Skeletal muscle tissue (tissue), 4 donors: Measurements from ENCODE around the gene STARD13. TPM values are rescaled to one million over a fixed set of nuclear protein-coding genes. Genes with fewer than 3 reads are reported as not detected.

Experiments
- H3K27ac ChIP-seq: one replicate; pipeline ENCODE4 v1.7.0; 2013; ENCODE audit warnings: mild to moderate bottlenecking, low read depth, low read length, inconsistent platforms
- H3K27me3 ChIP-seq, 3 donors: one replicate each; pipeline ENCODE4 v1.7.0; 2013; ENCODE audit warnings: low read length in 3 of 3; ENCODE audit not compliant: control insufficient read depth in 3 of 3, insufficient read depth in 3 of 3
- H3K36me3 ChIP-seq, 3 donors: one replicate each; pipeline ENCODE4 v1.7.0; 2013; ENCODE audit warnings: low read length in 3 of 3; ENCODE audit not compliant: control insufficient read depth in 3 of 3, insufficient read depth in 3 of 3
- H3K4me1 ChIP-seq, 3 donors: one replicate each; pipeline ENCODE4 v1.7.0; 2013; ENCODE audit warnings: low read length in 3 of 3, mild to moderate bottlenecking in 3 of 3; ENCODE audit not compliant: control insufficient read depth in 3 of 3, insufficient read depth in 3 of 3
- H3K4me3 ChIP-seq, 3 donors: one replicate each; pipeline ENCODE4 v1.7.0; 2013; ENCODE audit warnings: low read length in 3 of 3
- H3K9ac ChIP-seq, 3 donors: one replicate each; pipeline ENCODE4 v1.7.0; 2013; ENCODE audit warnings: low read length in 3 of 3, mild to moderate bottlenecking in 3 of 3, moderate library complexity in 2 of 3, low read depth in 1 of 3
- H3K9me3 ChIP-seq, 3 donors: one replicate each; pipeline ENCODE4 v1.7.0; 2013; ENCODE audit warnings: low read length in 3 of 3; ENCODE audit not compliant: control insufficient read depth in 3 of 3
- total RNA-seq: library from RNA; depleted of rRNA; stranded (reverse); fragments of >200 nt; gene quantifications from one replicate; pipeline ENCODE4 v1.2.3, GENCODE V29; 2014
- donor health status: Osteomylitis.

STARD13 gene
- total RNA-seq, 1 donor from 2014 or later, result 30.3 TPM

DNA sequence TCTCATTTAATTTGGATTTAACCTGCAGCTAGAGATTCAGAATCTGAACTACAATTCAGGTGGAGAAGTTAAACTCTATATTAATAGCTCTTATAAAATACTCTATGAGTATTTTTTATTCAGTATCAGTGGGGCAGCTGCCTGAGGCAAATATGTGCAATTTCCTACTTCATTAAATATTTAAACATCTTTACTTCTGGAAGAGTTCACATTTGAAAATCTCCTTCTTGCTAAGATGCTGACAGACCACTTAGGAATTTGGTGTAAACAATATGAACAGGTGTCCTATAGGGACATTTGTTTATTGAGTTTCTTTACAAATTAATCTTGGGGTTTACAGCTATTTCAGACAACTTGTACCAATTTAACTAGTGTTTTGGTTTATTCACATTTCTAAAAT, 20.4 kb downstream of the STARD13 start:
- Histone ChIP-seq H3K27ac (no peak overlapping the region), H3K4me1 (peaks cover 12 to 25% (median 19%) of the 10 kb centered on the region in 3 donors), H3K36me3 (no peaks in the 10 kb centered on the region), H3K9me3 (no peaks in the 10 kb centered on the region), H3K27me3 (no peaks in the 10 kb centered on the region), H3K4me3 (no peak overlapping the region), H3K9ac (no peak overlapping the region)

DNA sequence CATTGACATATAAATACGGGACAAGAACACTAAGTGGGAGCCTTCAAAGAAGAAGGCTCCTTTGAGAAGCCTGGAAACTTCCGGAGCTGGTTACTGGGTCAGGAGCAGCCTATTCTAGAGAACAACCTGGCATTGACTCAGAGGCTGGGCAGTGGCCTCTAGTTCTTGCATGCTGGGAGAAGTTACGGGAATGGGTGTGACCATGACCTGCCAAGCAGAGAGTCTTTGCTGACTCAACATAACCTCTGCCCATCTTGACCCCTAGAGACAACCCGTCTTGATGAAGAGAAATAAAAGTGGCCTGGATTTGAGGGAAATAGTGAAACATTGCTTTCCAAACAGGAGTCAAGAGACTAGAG, 21.0 kb downstream of the STARD13 start:
- Histone ChIP-seq H3K4me1 (peaks cover 13 to 25% (median 19%) of the 10 kb centered on the region in 3 donors), H3K9me3 (no peaks in the 10 kb centered on the region), H3K27me3 (no peaks in the 10 kb centered on the region), H3K27ac (no peak overlapping the region), H3K9ac (no peak overlapping the region), H3K36me3 (no peaks in the 10 kb centered on the region), H3K4me3 (no peak overlapping the region)

DNA sequence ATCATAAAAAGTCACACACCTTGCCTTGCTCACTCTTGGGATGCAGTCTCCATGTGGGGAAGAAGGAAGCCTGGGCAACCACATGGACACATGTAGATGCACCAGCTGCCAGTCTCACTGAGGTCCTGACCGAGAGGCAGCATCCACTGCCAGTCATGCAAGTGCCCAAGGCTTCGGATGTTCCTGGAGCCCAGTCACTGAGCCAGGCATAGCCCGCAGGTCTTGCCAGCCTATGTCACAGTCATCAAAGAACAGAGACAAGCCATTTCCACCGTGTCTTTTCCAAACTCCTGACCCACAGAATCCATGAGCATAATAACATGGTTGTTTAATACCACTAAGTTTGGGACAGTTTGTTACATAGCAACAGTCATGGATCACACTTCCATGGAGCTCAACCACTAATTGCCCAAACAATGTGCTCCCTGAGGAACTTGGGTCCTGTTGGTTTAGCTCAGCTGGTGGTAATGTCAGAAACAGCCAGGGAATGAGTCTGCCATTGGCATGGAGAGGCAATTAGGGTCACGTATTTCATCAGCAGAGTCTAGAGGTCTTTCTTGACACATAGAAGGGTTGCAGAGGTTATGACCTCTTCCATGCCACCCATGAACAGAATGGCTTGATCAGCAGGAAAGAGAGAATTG, 21.5 kb downstream of the STARD13 start:
- no peak overlapping the region for H3K4me3 ChIP-seq
- peaks cover 13 to 25% (median 19%) of the 10 kb centered on the region in 3 donors for H3K4me1 ChIP-seq
- H3K27ac ChIP-seq, result no peak overlapping the region
- no peaks in the 10 kb centered on the region for H3K36me3 ChIP-seq
- H3K27me3 ChIP-seq, result no peaks in the 10 kb centered on the region
- no peak overlapping the region for H3K9ac ChIP-seq
- no peaks in the 10 kb centered on the region for H3K9me3 ChIP-seq

DNA sequence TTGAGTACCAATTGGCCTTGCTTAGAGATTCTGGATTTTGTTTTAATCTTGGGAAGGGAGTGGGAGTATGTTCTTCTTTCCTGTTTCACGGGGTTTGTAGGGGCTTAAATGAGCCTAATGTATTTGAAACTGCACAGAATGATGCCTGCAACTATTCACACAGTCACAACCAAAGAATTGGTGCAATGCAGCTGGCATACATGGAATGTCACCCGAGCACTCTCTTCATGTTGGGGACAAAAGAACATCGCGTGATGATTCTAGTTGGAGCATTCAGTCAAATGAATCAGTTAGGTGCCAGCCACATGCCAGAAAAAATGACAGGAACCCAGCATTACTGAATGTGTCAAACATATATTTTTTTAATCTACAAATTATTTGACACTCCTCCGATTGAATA, 22.1 kb downstream of the STARD13 start:
- Histone ChIP-seq H3K4me1 (peaks cover 13 to 25% (median 19%) of the 10 kb centered on the region in 3 donors), H3K27me3 (no peaks in the 10 kb centered on the region), H3K9ac (no peak overlapping the region), H3K4me3 (no peak overlapping the region), H3K9me3 (no peaks in the 10 kb centered on the region), H3K27ac (no peak overlapping the region), H3K36me3 (no peaks in the 10 kb centered on the region)

DNA sequence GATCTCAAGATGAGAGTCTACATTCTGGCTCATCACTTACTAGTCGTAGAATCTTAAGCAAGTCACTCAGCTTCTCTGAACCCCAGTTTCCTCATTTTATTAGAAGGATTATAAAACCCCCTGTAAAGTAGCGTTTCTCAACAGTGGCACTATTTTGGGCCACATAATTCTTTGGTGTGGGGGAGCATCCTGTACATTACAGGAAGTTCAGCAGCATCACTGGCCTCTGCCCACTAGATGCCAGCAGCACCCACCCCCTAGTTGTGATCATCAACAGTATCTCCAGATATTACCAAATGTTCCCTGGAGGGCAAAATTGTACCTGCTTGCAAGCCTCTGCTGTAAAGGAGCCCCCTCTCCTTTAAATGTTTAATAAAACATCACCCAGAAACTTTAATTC, 22.6 kb downstream of the STARD13 start:
- H3K9ac ChIP-seq, result no peak overlapping the region
- H3K9me3 ChIP-seq, result no peaks in the 10 kb centered on the region
- H3K36me3 ChIP-seq, result no peaks in the 10 kb centered on the region
- H3K4me3 ChIP-seq, result no peak overlapping the region
- no peaks in the 10 kb centered on the region for H3K27me3 ChIP-seq
- no peak overlapping the region for H3K27ac ChIP-seq
- peaks cover 13 to 25% (median 19%) of the 10 kb centered on the region in 3 donors for H3K4me1 ChIP-seq

DNA sequence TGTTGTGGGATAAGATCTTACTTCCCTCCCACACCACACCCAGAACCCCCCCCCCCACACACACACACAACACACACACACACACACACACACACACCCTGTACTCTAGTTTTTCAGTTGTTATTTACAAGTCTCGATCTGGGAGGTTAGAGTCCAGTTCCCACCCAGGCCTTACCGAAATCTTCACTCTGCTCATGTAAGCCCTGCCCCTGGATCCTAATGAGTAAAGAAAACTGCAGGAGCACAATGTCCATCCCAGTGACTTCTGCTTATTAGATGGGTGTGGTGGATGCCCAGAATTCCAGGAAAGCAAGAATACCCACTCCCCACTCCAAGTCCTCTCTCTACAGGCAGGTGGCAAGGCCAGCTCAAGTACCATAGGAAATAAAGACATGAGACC, 23.0 kb downstream of the STARD13 start:
- no peaks in the 10 kb centered on the region for H3K36me3 ChIP-seq
- no peaks in the 10 kb centered on the region for H3K9me3 ChIP-seq
- peaks cover 13 to 25% (median 19%) of the 10 kb centered on the region in 3 donors for H3K4me1 ChIP-seq
- H3K4me3 ChIP-seq, result no peak overlapping the region
- no peak overlapping the region for H3K9ac ChIP-seq
- no peak overlapping the region for H3K27ac ChIP-seq
- no peaks in the 10 kb centered on the region for H3K27me3 ChIP-seq

DNA sequence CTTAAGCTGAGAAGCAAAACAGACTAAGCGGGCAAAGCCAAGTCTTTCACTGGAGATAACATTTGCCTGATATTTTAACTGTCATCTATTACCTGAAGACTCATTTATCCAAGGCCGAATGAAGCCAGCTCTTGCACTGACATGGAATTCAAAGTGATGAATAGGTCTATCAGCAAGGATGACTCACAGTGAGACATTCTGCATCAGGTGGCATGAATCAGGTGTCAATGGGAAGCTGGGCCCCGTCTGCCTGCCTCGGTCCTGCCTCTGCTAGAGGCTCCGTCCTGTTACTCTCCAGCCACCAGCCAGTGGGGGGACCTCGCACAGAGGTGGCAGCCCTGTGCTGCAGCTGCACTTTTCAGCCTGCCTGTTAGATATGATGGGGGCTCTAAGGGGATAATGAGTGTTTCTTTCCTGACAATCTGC, 23.5 kb downstream of the STARD13 start:
- Histone ChIP-seq H3K9ac (no peak overlapping the region), H3K4me1 (peaks cover 13 to 25% (median 19%) of the 10 kb centered on the region in 3 donors), H3K27ac (no peak overlapping the region), H3K27me3 (no peaks in the 10 kb centered on the region), H3K4me3 (no peak overlapping the region), H3K9me3 (no peaks in the 10 kb centered on the region), H3K36me3 (no peaks in the 10 kb centered on the region)

DNA sequence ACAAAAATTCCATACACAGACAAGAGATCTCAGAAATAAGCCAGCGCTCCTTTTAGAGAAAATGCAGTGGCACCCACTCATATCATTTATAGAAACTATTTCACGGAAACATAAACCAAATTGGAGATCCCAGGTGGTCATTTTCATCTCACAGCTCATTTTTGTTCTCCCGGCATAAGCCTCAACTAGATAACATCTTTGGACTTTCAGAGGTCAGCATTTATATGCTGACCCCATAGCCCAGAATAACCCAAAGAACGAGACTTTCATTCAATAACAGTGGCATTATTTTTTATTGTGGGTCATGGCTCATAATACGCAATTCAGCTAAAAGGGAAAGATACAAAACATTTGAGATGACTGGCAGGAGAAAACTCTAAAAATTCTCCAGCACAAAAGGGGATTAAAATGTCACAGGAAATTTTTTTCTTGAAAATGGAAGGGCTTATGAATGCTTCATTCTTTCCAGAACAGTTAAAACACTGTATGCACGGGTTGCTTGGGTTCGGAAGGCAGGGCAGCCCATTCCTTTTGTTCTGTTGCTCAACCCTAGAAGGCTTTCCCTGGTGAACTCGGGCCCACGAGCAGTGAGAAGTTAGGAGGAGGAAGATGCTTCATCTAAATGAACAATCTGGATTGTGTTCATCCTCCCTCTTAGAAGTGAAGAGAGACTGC, 24.0 kb downstream of the STARD13 start:
- H3K36me3 ChIP-seq, result no peaks in the 10 kb centered on the region
- no peaks in the 10 kb centered on the region for H3K9me3 ChIP-seq
- H3K9ac ChIP-seq, result no peak overlapping the region
- no peak overlapping the region for H3K27ac ChIP-seq
- H3K4me1 ChIP-seq, result peaks cover 13 to 25% (median 19%) of the 10 kb centered on the region in 3 donors
- H3K27me3 ChIP-seq, result no peaks in the 10 kb centered on the region
- H3K4me3 ChIP-seq, result no peak overlapping the region

DNA sequence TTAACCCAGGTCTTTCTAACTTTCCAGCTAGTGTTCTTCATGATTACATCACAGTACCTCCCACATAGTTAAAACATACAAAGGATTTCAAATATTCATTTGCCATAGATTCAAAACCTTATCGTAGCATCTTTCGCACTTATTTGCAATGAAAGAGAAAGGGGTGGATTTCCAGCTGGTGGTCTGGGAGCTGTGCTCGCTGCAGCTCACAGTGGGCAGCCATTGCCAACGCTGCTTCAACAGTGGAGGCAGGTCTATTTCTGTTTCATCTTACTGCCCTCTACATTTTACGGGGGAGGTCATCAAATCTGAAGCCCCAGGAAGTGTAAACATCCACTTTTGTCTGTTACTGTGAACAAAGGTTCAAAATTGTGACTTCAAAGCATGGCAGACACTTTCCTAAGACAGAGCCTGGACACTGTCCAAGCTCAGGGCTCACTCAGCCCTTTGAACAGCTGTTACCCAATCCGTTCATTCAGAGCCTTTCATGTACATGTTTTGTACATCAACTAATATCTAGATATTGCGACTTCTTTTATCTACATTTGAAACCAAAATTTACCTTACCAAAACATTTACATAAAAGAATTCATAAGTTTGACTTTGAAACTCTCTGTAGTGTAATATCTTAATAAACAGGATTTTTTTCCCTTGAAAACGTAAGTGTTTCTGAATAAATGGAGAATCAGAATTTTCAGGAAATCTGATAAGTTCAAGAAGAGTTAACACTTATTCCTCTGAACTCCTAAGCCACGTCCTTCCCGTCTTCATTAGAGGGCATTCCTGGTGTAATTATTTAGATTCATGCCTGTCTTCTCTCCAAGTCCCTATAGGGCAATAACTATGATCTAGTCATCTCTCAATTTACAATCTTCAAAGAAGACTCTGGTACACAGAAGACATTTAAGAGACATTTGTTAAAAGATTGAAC, 25.1 kb downstream of the STARD13 start:
- Histone ChIP-seq H3K4me1 (peaks cover 13 to 25% (median 19%) of the 10 kb centered on the region in 3 donors), H3K9me3 (no peaks in the 10 kb centered on the region), H3K9ac (no peak overlapping the region), H3K4me3 (no peak overlapping the region), H3K36me3 (no peaks in the 10 kb centered on the region), H3K27me3 (no peaks in the 10 kb centered on the region), H3K27ac (no peak overlapping the region)

DNA sequence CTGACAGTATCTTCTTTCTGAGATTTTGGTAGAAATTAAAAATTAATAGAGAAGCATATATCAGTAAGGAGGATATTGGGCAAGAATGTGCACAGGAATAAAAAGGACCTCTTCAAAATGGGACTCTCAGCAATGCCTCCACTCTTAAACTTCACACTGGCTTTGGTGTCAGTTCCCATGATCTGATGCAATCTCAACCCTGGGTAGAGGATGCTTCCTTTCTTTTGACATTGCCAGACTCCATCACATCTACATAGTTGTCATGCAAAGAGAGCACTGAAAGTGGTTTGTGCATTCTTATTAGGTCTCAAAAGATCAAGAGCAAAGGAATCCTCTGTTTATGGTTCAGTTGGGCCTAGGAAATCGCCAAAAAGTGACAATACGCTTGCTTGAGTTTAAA, 26.3 kb downstream of the STARD13 start:
- no peak overlapping the region for H3K4me3 ChIP-seq
- peaks cover 6 to 22% (median 18%) of the 10 kb centered on the region in 3 donors for H3K4me1 ChIP-seq
- H3K27ac ChIP-seq, result no peak overlapping the region
- H3K36me3 ChIP-seq, result no peaks in the 10 kb centered on the region
- no peaks in the 10 kb centered on the region for H3K27me3 ChIP-seq
- no peaks in the 10 kb centered on the region for H3K9me3 ChIP-seq
- H3K9ac ChIP-seq, result no peak overlapping the region
